ENCODE measurements around the gene FAF2.

The FAF2 gene

DNA sequence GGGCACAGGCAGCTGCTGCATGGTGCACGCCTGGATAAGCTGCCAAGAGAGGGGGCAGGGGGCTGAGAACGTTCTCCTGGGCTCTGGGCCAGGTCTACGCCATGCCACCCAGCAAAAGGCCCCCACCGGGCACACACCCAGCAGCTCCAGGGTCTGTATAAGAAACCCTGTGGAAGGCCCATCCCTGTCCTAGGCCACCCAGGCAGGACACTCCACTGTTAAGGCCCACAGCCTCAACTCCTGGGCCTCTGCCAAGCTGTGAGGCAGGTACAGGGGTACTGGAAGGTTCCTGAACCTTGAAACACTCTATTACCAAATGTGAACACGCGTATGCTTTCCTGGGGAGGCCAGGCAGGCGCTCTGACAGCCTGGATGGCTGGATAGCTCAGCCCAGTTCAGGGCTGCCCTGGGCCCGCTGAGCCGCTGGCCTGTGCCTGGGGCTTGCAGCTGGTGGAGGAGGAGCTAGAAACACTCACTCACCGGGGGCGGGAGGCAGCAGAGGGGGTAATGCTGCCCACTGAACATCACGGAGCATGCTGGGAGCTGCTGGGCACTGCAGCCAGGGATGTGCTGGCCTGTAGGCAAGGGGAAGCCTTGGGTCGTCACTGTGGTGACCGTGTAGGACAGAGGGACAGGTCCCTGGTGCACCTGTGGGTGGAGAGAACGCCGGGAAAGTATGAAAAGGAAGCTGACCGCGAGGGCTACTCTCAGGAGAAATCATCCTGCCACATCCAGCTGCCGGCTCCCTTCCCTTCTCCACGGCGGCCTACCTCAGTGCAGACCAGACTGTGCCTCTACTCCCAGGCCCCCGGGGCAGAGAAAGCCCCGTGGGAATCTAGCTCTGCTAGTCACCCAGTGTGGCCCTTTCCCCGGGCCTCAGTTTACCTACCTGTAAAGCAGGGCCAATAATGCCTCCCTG, 83.1 kb downstream of the FAF2 start:
- DNase-seq (peak; percentile 45), ATAC-seq (peak; percentile 19)

DNA sequence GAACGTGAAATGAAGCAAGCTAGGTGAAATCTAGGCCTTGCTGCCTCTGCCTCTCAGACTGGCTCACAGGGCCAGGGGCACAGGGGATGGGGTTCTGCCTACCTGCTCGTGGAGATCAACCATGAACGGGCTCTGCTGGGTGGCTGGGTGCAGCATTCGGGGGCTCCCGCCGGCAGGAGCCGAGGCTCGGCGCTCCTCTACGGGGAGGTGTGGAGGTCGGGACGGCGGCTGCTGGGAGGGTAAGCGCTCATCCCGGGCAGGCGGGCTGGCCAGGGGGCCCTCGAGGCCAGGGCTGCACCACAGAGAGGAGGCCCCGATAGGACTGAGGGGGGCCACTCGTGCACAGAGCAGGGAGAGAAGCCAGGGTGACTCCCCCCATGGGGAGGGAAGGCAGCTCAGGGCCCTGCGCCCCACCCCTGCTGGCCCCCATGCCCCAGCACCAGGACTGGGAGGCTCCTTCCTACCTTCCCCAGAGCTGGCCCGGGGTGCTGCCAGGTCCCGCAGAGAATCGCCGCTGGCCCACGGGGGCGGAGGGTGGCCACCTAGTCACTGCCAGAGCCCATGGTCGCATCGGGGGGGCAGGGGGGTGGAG, 83.8 kb downstream of the FAF2 start:
- ATAC-seq = no peak

GRCh38 chr5:176532795-176533194, 84.6 kb downstream of the FAF2 start:
- ATAC-seq = no peak

More for the DNA sequence above, 83.8 kb downstream of the FAF2 start:
- no peak for DNase-seq

DNA sequence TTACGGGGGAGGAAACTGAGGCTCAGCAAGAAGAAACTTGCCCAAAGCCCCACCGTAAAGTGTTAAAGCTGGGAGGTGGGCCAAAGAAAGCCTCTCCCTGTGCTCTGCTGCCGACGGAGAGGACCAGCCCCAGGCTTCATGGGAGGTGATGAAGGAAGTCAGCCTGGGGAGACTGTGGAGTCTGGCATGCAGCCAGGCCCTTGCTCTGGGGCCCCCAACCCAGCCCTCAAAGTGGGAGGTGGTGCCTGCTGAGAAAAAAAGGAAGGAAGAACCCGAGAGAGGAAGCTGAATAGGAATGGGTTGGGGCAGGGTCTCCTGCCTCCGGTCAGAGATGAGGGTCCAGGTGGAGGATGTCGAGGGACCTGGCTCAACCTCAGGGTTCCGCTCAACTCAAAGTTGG, 85.2 kb downstream of the FAF2 start:
- ATAC-seq = no peak
- peak; percentile 32 for DNase-seq

More at GRCh38 chr5:176532795-176533194, 84.6 kb downstream of the FAF2 start:
- DNase-seq = no peak

- ATAC-seq = no peak
- DNase-seq = peak; percentile 54
Measured at GRCh38 chr5:176533894-176534611, 85.9 kb downstream of the FAF2 start.

DNA sequence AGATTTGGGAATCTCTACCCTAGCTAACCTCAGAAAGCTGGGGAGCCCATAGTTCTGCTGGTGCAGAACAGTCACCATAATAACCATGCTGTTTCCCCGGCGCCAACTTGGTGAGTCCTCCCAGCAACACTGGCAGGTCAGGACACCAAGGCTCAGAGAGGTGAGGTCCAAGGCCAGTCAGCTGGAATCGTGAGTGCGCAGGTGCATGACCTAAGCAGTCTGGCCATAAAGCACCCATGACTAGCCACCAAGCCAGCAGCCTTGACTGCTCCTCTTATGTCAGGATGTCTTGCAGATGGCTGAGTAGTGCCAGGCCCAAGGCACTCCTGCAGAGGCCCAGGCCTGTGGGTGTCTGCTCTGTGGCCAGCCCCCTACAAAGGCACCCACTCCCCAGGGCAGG, 86.5 kb downstream of the FAF2 start:
- ATAC-seq = no peak
- peak; percentile 29 for DNase-seq

GRCh38 chr5:176535101-176535663, 87.0 kb downstream of the FAF2 start:
- ATAC-seq = peak; percentile 12
- peak; percentile 59 for DNase-seq

DNA sequence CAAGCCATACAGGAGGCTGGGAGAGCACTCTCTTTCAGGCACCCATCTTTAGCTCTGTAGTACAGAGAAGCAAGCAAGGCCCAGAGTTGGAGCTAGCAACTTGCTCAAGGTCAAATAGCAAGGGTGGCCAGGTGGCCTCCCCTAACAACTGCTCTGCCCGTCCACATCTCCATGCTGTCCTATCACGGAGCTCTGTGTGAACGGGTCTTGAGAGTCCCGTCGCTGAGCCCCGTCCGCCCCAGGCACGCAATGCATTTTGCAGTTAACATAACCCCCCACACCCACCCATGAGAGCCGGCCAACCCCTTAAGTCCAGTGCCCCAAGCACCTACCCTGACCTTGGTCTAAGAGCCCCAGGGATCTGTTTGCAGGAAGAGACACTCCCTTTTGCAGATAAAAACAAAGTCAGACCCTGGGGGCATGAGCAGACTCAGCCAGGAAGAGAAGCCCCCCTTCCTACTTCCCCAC, 87.5 kb downstream of the FAF2 start:
- ATAC-seq = no peak
- no peak for DNase-seq

GRCh38 chr5:176536132-176536901, 88.1 kb downstream of the FAF2 start:
- peak; percentile 83 for DNase-seq
- peak; percentile 11 for ATAC-seq

- DNase-seq = peak; percentile 99
- ATAC-seq = peak; percentile 61
Measured at GRCh38 chr5:176536902-176537553, 88.8 kb downstream of the FAF2 start, which contains the start of gene RNF44. TSS of gene RNF44 (minus strand) at chr5:176537402. CDS start at chr5:176532472, 4,930 bp downstream.

DNA sequence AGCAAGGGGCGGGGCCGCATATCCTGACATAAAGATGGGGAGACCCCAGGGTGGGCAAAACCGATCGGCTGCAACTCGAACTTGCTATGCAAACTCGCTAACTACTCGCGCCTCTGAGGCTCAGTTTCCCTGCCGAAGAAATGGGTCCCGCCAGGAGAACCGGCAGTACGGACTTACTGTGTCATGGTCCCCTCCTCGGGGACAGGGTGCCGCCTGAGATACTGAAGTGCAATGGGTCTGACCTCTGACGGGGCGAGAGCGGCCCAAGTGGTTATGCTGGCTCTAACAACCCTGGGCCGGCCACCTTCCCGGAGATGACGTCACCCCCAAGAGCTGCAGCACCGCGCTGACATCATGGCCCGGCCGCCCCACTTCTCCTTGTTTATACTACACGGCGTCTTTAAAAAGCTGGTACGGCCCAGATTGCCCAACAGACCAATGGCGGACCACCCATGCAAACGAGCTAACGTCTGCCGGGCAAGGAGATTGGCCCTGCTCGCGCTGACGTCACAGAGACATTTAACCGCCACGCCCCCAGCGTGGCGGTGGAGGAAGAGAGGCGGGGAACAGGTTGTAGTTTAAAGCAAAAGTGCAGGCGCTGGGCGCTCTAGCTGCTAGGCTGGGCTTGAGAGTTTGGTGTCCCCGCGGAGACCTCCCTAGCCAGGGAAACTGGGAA, 89.5 kb downstream of the FAF2 start:
- ATAC-seq = peak; percentile 78
- DNase-seq = peak; percentile 95

DNA sequence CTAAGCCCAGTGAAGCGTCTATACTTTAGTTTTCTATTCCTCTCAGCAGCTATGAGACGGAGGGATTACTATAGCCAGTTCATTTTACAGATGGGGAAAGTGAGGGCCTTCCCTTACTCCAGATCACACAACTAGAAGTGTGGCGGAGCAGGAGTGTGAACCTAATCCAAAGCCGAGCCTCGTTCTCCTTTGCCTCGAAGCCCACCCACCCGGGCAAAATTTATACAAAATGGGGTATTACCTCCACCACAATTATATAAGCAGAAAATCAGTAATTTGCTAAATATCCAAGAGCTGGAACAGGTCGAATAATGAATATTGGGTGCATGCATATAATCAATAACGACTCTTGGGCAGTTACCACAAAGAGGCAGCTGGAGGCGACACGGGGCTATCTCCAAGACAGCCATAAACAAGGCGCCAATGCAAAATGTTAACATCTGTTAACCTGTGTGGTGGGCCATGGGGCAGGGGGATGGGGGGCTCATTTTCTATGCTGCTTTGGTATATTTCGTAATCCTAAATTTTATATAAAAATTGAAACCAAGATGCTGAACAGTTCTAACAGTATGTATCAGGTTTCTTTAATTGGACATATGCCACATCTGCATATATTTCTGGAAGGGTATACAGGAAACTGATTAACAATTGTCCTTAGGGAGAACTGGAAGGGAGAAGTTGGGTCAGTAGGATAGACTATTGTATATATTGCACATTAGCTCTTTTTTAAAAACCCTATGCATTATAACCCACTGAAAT, 90.2 kb downstream of the FAF2 start:
- ATAC-seq = no peak
- DNase-seq = no peak

DNA sequence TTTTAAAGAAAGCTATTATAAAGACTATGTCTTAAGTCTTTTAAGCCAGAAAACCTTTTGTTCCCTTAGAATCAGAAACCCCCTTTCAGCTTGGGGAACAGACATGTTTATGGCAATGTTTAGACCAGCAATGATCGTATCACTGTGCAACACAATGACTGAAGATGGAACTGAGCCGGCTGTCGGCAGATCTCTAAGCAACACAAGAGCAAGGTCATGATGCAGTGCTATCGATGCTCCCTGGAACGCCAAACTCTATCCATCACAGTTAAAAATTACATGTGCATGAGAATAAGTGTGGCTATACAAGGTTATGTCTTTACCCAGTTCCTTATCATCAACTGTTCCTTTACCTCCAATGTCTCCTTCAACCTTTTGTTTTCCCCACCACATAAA, 90.8 kb downstream of the FAF2 start:
- ATAC-seq (no peak), DNase-seq (no peak)

DNA sequence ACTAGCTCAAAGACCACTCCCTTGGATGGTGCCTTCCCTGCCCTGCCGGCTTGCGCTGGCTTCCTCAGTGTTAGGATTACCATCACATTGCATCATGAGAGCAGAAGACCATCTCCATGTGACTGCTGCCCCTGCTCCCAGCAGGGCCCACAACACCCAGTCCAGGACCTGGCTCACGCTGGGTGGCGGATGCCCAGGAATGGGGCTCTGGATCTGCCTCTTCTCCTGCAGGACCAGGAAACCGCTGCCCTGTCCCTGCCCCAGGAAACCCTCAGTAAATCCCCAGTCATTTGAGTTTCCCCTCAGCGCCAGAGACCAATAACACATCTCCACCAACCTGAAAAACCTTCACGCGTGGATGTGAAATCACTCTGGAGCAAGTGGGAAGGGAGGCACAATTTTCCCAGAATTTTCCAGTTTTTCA, 92.3 kb downstream of the FAF2 start:
- ATAC-seq = no peak
- no peak for DNase-seq

DNA sequence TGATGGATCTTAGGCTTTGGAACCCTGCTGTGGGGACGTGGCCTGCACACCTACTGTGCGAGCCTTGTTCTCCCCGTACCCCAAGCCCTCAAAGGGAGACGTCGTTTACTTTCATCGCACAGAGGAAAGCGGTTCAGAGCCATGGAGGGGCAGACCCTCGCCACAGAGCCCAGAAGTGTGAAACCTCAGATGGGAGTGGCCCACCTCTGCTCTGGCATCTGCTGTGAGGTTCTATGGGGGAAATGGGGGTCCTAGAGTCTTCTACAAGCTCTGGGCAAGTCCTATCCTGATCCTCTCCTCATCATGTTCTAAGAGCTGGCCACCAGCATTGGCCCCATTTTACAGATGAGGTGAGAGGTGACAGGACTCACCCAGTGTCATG, 92.8 kb downstream of the FAF2 start:
- no peak for ATAC-seq
- peak; percentile 41 for DNase-seq

GRCh38 chr5:176541338-176542134, 93.4 kb downstream of the FAF2 start:
- ATAC-seq (no peak), DNase-seq (peak; percentile 69)

DNA sequence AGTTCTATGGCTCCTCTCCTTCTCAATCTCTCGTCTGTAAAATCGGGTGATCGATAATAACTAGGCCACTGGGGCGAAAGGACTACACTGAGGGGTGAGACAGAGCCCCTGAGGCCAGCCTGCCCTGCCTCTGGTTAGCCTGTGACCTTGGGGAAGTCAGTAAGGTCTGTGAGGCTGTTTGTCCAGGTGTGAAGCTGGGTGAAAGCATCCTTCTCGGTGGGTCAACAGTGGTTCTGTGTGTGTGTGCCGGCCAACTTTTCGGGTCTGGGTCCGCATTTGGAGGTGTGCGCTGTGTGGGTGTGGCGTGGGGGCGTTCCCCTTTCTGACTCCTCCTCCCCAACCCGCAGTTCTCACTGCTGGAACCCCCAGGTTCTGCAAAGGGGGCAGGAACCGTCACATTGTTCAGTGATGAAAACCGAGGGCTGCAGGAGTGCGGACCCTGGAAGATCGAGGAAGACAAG, 94.0 kb downstream of the FAF2 start:
- ATAC-seq (no peak), DNase-seq (peak; percentile 74)

DNA sequence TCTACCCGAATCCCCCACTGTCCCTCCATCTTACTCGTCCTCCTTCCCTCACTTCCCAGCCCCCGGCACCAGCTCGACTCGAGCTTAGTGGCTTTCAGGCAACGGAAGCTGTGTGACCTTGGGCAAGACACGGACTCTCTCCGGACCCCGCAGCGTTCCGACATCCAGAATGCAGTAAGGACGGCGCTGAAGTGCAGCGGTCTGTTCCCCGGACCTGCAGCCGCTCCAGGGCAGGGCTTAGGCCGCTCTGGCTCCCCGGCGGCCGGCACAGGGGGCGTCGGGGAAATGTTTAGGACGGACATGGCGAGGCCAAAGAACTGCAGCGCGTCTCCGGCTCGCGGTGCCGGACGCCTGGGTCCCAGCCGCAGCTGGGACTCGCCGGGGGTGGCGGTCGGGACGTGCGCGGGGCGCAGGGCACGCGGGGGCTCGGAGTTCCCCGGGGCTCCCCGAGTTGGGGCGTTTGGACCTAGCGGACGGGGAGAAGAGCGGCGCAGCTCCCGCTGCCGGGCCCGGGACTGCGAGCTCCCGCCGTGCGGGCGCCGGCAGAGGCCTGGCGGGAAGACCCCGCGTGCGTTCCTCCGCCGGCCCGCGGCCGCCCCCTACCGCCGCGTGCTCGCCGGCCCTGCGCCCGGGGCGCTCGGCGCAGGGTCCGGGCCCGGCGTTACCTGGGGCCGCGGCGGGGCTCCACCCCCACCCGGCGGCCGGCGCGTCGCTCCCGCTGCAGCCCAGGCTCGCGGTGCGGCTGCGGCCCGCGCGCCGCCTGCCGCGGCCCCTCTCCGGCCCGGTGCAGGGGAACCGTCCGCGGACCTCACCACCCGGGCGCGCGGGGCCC, 94.6 kb downstream of the FAF2 start:
- ATAC-seq (peak; percentile 36), DNase-seq (peak; percentile 46)
